ENCODE data around the gene ARHGEF26.

ARHGEF26 gene

DNA sequence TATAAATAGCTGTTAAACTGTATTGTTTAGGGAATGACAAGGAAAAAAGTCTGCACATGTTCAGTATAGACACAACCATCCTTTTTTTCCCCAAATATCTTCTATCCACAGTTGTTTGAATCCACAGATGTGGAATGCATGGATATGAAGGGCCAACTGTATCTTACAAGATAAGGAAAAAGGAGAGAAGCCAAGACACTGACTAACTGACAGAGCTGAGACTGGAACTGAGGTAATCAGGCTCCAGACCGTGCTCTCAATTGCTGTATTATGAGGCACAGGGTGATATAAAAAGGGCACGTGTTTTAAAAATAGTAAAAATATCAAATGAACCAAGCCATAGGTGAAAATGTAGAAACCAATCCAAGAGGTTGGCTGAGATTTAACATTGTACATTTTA, 154.1 kb downstream of the ARHGEF26 start:
- no peak for DNase-seq

DNA sequence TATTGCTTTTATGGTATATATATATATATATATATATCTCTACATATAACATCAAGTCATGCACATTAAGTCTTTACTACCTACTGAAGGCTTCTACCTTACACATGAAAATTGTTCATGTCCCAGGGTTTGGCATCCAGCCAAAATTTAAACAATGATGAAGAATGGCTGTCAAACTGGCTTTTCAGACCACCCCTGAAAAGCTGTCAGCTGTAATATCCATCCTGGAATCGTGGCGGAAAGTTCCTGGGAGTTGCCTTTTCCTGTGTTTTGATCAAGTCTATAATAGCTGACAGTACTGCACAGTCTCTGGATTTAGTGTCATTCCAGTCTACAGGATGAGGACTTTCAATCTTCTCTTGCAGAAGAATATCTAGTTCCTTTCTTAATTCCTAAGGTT, 154.8 kb downstream of the ARHGEF26 start:
- no peak for DNase-seq

DNA sequence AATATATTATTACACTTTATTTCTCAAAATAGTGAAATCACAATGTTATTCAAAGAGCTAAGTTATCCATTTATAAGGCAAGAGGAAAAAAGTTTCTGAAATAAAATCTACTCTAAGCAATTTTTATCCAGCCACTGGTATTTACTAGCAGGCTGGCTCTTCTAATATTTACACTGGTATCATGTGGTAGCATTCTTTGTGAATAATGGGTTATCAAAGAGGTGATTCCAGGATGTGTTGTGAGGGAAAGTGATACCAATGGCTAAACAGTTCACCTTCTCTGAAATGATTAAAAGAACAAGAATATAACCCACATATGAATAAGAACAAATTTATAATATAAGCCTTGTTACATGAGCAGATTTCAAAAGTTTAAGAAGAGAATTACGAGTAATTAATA, 159.0 kb downstream of the ARHGEF26 start:
- DNase-seq = no peak

DNA sequence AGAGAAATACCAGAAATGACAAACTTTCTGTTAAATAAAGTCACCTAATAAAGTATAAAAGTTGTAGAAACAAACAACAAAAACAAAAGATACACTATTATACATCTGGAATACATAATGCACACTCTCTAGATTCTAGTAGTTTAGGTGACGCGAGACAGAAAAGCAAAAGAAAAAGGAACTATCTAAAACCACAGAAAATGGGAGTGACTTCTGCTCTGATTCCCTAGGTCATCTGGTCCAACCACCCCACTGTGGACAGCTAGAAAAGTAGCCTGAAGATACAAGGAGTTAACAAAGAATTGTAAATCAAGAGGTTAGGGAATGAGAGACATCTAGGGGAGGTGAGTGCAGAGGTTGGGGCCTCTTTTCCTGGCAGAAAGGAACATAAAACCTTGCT, 164.0 kb downstream of the ARHGEF26 start:
- DNase-seq = no peak

DNA sequence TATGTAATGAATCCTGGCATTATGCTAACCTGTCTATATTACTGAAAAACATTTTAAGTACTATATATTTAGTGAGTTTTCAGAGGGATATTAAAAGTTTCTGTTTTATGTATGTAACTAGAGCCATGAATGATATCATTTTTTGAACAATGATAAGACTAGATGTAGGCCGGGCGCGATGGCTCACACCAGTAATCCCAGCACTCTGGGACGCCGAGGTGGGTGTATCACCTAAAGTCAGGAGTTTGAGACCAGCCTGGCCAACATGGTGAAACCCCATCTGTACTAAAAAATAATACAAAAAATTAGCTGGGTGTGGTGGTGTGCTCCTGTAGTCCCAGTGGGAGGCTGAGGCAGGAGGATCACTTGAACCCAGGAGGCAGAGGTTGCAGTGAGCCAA, 169.0 kb downstream of the ARHGEF26 start:
- DNase-seq = no peak

DNA sequence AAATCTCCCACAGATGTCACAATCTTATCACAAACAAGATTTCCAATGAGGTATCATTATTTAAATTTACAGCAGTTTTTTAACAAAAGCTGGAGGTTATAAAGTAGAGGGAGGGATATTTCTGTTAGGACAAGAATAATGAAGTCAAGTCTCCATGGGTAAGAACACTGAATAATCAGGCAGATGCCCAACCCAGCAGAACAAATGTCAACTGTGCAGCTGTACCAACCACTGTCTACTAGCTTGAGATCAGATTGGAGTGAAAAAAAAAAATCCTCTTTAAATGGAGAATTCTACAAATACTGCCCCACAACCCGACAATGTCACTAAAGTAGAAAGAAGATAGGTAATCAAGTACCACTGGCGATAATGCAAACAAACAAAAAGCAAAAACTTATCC, 172.8 kb downstream of the ARHGEF26 start:
- no peak for DNase-seq

DNA sequence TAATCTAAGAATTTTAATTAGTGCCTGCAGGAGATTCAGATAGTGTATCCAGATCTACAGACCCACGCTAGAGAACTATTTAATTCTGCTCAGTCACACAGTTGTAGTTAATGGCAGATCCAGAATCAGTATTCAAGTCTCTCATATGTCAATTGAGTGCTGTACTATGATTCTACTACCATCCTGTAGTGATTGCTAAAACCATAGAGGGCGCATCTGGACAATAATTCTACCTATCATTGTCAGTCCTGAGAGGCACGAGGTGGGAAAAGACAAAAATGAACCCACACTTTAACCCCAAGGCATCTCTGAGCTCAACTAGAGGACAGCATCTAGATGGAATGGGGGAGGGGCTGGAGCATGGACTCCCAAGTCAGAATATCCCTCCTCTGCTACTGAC, 180.4 kb downstream of the ARHGEF26 start:
- DNase-seq = no peak

DNA sequence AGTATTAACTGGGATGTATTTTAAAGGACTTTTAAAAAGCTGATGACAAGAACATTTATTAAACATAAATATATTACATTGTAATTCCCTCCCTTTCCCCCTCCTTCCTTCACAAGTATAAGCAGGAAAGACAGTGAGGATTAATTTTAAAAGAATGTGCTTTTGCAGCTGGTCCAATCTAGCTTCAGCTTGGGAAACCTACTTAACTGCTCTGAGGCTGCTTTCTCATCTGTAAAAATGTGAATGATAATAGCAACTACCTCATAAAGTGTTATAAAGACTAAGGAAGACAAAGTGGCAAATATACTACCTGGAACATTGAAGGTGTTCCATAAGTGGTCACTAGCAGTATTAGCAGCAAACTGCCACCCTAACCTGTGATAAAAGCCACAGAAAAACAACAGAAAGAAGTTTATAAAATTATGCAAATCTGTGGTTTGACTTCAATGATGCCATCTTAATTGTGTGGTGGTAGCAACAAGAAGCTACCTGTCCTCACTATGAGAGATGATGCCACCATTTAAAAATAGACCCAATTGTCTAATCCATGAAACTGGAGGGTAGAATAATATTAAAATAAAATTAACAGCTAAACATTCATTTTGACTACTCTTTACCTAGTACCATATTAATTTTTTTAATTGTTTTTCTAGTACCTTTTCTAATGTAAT, 183.1 kb downstream of the ARHGEF26 start:
- no peak for DNase-seq

DNA sequence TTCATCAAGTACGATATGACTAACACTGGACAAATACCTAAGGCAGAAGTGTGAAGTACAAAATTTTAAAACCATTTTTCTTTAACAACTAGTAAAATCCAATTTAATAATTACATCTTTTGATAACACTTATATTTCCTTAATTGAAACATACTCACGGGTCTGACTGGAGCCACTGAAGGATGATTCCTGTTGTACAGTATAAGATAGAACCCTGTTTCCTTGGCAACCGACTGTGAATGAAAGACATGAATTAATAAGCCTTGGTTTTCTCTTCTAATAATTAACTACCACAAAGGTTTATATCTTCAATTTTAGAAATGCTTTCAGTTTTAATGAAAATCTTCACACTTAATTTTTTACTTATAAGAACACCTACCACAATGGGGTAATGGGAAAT, 183.7 kb downstream of the ARHGEF26 start:
- DNase-seq = no peak

DNA sequence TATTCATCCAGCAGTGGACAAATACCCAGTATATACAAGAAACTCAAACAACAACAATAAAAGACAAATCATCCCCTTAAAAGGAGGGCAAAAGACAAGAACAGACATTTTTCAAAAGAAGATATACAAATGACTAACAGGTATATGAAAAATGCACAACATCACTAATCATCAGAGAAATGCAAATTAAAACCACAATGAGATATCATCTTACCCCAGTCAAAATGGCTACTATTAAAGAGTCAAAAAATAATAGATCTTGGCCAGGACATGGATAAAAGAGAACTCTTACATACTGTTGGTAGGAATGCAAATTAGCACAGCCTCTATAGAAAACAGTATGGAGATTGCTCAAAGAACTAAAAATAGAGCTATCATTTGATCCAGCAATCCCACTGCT, 186.2 kb downstream of the ARHGEF26 start:
- DNase-seq = no peak

All from NCI-H1930 (cell line).